Dendritic cell treated with granulocyte-macrophage colony-stimulating factor and Interleukin-4, amounts not matched to agents 40 ng/mL and 50 ng/mL, for 4 days (primary cell): ENCODE results near the gene GFOD2.

Experiments used
- H3K27ac Mint-ChIP-seq: one replicate; pipeline ENCODE4 v1.8.0; 2022; ENCODE audit warnings: mild to moderate bottlenecking, mixed read lengths
- H3K27me3 Mint-ChIP-seq: one replicate; pipeline ENCODE4 v1.8.0; 2022; ENCODE audit warnings: mild to moderate bottlenecking, mixed read lengths
- H3K36me3 Mint-ChIP-seq: one replicate; pipeline ENCODE4 v1.8.0; 2022; ENCODE audit warnings: low read depth, mixed read lengths
- H3K4me1 Mint-ChIP-seq: one replicate; pipeline ENCODE4 v1.8.0; 2022; ENCODE audit warnings: low read depth, mixed read lengths
- H3K4me3 Mint-ChIP-seq: one replicate; pipeline ENCODE4 v1.8.0; 2022; ENCODE audit warnings: mild to moderate bottlenecking, moderate library complexity, mixed read lengths
- H3K9me3 Mint-ChIP-seq: one replicate; pipeline ENCODE4 v1.8.0; 2022; ENCODE audit warnings: mixed read lengths
- intact Hi-C: fragments of 100-400 bp; cut with micrococcal nuclease; formaldehyde crosslinking; loops from one replicate; pipeline ENCODE4 v1.15.0; 2022

GFOD2 gene

GRCh38 chr16:67677712-67678111 lies 41.4 kb downstream of the GFOD2 start:
- intact Hi-C loops, result loop anchor here (5.0 kb wide), 1 partner anchor 40 kb away; the partner anchor contains the start of gene GFOD2
- Mint-ChIP-seq H3K27me3 (no peaks in the 10 kb centered on the region), H3K4me1 (peaks cover 32% of the 10 kb centered on the region), H3K9me3 (no peaks in the 10 kb centered on the region), H3K36me3 (peaks cover 45% of the 10 kb centered on the region), H3K27ac (no peak overlapping the region), H3K4me3 (no peak overlapping the region)

DNA sequence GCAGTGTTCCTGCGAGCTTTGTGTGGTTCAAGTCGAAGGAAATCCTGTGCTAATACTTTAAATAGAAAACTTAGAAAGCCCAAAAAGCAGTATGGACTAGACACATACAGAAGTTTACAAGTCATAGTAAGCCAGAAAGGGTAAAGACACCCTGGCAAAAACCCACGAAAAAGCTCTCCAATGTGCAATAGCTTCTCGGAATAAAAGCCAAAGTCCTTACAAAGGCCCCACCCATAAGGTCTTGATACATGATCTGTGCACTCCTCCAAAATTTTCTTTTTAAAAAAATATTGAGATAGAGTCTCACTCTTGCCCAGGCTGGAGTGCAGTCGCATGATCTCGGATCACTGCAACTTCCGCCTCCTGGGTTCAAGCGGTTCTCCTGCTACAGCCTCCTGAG lies 42.2 kb downstream of the GFOD2 start:
- H3K27ac Mint-ChIP-seq, result no peak overlapping the region
- intact Hi-C loops, result loop anchor here (5.0 kb wide), 1 partner anchor 40 kb away; the partner anchor contains the start of gene GFOD2
- peaks cover 38% of the 10 kb centered on the region for H3K4me1 Mint-ChIP-seq

DNA sequence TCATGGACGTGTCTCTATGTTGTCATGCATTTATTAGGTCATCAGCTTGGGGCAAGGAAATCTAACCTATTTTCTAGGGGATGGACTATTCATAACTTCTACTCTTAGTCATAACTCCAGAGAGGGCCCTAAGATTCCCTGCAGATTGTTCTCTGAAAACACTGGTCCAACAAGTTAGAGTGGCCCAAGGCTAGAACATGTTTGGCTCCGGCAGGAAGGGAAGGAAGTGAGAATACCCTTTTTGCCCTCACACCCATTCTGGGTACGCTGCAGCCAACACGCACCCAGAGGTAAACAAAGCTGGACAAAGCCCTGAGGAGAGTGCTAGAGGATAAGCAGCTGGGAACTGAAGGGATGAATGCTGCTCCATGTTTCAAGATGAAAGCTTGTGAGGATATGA lies 42.6 kb downstream of the GFOD2 start:
- Mint-ChIP-seq H3K36me3 (peaks cover 36% of the 10 kb centered on the region), H3K27ac (no peak overlapping the region), H3K9me3 (no peaks in the 10 kb centered on the region), H3K4me3 (no peak overlapping the region), H3K4me1 (peaks cover 38% of the 10 kb centered on the region), H3K27me3 (no peaks in the 10 kb centered on the region)
- intact Hi-C loops, result loop anchor here (5.0 kb wide), 1 partner anchor 41 kb away; the partner anchor contains the start of gene GFOD2

More for the DNA sequence above, 42.2 kb downstream of the GFOD2 start:
- no peaks in the 10 kb centered on the region for H3K27me3 Mint-ChIP-seq
- no peaks in the 10 kb centered on the region for H3K9me3 Mint-ChIP-seq
- H3K4me3 Mint-ChIP-seq, result no peak overlapping the region
- H3K36me3 Mint-ChIP-seq, result peaks cover 37% of the 10 kb centered on the region

- Mint-ChIP-seq H3K27me3 (no peaks in the 10 kb centered on the region), H3K36me3 (peaks cover 31% of the 10 kb centered on the region), H3K27ac (no peak overlapping the region), H3K4me1 (peaks cover 38% of the 10 kb centered on the region), H3K9me3 (no peaks in the 10 kb centered on the region), H3K4me3 (no peak overlapping the region)
- intact Hi-C loops, result loop anchor here (5.0 kb wide), 1 partner anchor 41 kb away; the partner anchor contains the start of gene GFOD2
These were observed 43.1 kb downstream of the GFOD2 start for GRCh38 chr16:67675999-67676398.

- intact Hi-C loops, result loop anchor here (5.0 kb wide), 1 partner anchor 42 kb away; the partner anchor contains the start of gene GFOD2
- Mint-ChIP-seq H3K4me3 (no peak overlapping the region), H3K27ac (peak overlapping the region; percentile 88)
These were observed 43.6 kb downstream of the GFOD2 start for GRCh38 chr16:67675579-67675935.

GRCh38 chr16:67674851-67675578 lies 44.1 kb downstream of the GFOD2 start:
- intact Hi-C loops, result loop anchor here (5.0 kb wide), 2 partner anchors 42 to 367 kb away; partner anchors contain the start of gene GFOD2
- H3K27ac Mint-ChIP-seq, result peak overlapping the region; percentile 88
- H3K36me3 Mint-ChIP-seq, result peaks cover 21% of the 10 kb centered on the region

More at GRCh38 chr16:67675579-67675935, 43.6 kb downstream of the GFOD2 start:
- Mint-ChIP-seq H3K4me1 (peaks cover 38% of the 10 kb centered on the region), H3K27me3 (no peaks in the 10 kb centered on the region), H3K36me3 (peaks cover 27% of the 10 kb centered on the region), H3K9me3 (no peaks in the 10 kb centered on the region)

GRCh38 chr16:67673712-67674580 lies 45.2 kb downstream of the GFOD2 start:
- intact Hi-C loops, result loop anchor here (1.0 to 5.0 kb wide), 4 partner anchors 133 to 368 kb away; partner anchors contain the start of genes RANBP10 and TSNAXIP1
- Mint-ChIP-seq H3K27ac (peak overlapping the region; percentile 88), H3K4me1 (peaks cover 44% of the 10 kb centered on the region), H3K4me3 (peak overlapping the region; percentile 56), H3K27me3 (no peaks in the 10 kb centered on the region), H3K36me3 (peaks cover 18% of the 10 kb centered on the region), H3K9me3 (no peaks in the 10 kb centered on the region)

More at GRCh38 chr16:67674851-67675578, 44.1 kb downstream of the GFOD2 start:
- no peaks in the 10 kb centered on the region for H3K9me3 Mint-ChIP-seq
- H3K4me1 Mint-ChIP-seq, result peaks cover 38% of the 10 kb centered on the region
- no peak overlapping the region for H3K4me3 Mint-ChIP-seq
- no peaks in the 10 kb centered on the region for H3K27me3 Mint-ChIP-seq

DNA sequence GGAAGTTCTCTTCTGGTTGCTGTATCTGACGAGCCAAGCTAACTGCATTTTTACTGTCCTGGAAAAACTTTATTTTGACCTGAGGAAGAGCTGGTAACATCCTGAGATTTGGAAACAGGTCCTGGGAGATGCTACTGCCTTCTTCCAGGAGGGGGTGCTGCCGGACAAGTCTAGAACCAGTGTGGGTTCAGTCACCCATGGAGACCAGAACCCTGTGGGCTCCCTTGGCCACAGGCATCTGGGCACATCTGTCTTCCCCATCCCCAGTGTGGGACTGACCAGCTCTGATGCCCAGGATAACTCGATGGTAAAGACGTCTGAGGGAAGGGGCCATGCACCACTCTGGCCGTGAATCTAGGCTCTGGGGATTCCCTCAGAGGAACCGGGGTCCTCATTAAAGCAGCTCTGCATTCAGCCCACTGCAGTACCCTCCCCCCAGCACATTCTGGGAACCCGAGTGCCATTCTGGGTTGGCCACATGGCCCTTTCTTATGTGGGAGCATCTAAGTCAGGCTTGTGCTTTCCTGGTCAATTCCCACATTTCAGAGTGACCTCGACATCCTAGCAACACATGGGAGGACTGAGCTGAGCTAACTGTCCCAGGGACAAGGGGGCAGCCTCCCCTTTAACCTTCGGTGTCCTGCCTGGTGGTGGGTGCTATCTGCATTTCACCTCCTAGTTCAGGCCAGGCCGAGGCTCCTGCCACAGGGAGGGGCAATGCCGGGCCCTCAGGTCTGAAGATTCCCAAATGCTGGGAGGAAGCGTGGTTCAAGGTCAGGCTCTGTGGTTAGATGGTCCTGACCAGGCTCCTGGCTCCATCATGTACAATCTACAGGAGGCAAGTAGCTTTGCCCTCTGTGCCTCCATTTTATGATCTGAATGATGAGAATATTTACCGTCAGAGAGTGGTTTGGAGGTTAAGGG lies 46.1 kb downstream of the GFOD2 start:
- H3K36me3 Mint-ChIP-seq, result peaks cover 18% of the 10 kb centered on the region
- H3K9me3 Mint-ChIP-seq, result no peaks in the 10 kb centered on the region
- H3K4me3 Mint-ChIP-seq, result no peak overlapping the region
- peak overlapping the region; percentile 88 for H3K27ac Mint-ChIP-seq
- H3K4me1 Mint-ChIP-seq, result peaks cover 54% of the 10 kb centered on the region
- intact Hi-C loops, result loop anchor here (1.0 to 5.0 kb wide), 4 partner anchors 134 to 369 kb away; partner anchors contain the start of genes RANBP10 and TSNAXIP1
- H3K27me3 Mint-ChIP-seq, result no peaks in the 10 kb centered on the region

- peaks cover 14% of the 10 kb centered on the region for H3K36me3 Mint-ChIP-seq
- H3K27ac Mint-ChIP-seq, result peak overlapping the region; percentile 88
- intact Hi-C loops, result loop anchor here (2.0 to 5.0 kb wide), 3 partner anchors 134 to 370 kb away; partner anchors contain the start of genes RANBP10 and TSNAXIP1
- peaks cover 61% of the 10 kb centered on the region for H3K4me1 Mint-ChIP-seq
- H3K4me3 Mint-ChIP-seq, result no peak overlapping the region
- no peaks in the 10 kb centered on the region for H3K9me3 Mint-ChIP-seq
- H3K27me3 Mint-ChIP-seq, result no peaks in the 10 kb centered on the region
These were observed 46.8 kb downstream of the GFOD2 start for GRCh38 chr16:67672306-67672705.

DNA sequence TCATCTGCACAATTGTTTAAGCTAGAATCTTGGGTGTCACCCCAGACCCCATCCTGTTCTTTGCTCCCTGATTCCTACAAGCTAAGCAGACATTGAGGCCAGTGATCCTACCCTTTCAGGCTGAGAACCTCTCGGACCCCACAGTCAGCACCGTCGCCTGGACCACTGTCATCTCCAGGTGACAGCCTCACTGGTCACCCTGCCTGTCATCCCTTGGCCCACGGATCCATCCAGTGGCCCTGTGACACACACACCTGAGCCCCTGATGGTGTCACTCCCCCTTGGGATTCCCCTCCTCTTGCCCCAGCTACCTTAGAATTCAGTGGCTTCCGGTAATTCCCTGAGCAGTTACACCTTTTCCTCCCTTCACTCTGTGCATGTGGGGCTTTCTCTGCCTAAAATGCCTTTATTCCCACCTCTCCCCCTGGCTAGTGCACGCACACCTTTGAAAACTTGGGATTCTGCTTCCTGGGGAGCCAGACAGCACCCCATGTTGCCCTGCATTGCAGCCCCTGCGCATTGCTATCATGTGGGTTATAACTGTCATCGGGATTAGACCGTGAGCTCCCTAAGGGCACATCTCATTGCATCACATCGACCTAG lies 49.5 kb downstream of the GFOD2 start:
- intact Hi-C loops, result loop anchor here (5.0 kb wide), 1 partner anchor 373 kb away; no protein-coding TSS in a partner anchor
- Mint-ChIP-seq H3K4me1 (peaks cover 63% of the 10 kb centered on the region), H3K9me3 (no peaks in the 10 kb centered on the region), H3K27me3 (no peaks in the 10 kb centered on the region), H3K4me3 (no peak overlapping the region), H3K27ac (no peak overlapping the region), H3K36me3 (peaks cover 19% of the 10 kb centered on the region)

DNA sequence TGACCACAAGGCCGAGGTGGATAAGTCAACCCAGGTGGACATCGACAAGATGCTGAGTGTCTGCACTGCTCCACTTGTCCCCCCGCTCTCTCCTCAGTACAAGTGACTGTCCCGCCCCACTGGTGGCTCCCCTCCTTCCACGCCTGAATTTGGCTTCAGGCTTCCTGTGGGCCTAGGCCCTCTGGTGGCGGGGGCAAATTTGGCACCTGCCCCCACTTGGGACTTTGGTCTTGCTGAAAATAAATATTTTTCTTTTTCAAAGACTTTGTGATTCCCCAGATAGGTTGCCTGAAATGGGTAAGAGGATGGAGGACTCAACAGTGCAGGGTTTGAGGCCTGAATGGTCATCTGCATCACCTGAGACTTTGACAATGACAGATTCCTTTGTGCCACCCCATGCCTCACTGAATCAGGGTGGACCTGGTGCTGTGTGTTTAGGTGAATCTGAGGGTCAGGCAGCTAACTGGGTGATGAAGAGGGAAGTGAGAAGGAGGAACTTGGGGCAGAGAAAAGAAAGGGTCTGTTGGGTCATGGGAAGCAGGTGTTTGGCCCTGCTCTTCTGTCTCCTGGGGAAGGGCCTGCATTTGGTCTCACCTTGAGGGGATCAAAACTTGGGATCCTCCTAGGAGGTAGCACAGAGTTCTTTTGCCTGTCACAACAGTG lies 50.5 kb downstream of the GFOD2 start:
- no peaks in the 10 kb centered on the region for H3K9me3 Mint-ChIP-seq
- intact Hi-C loops, result loop anchor here (1.0 kb wide), 1 partner anchor 147 kb away; no protein-coding TSS in a partner anchor
- no peak overlapping the region for H3K4me3 Mint-ChIP-seq
- peak overlapping the region; percentile 96 for H3K27ac Mint-ChIP-seq
- H3K4me1 Mint-ChIP-seq, result peaks cover 63% of the 10 kb centered on the region
- H3K27me3 Mint-ChIP-seq, result no peaks in the 10 kb centered on the region
- peaks cover 28% of the 10 kb centered on the region for H3K36me3 Mint-ChIP-seq

DNA sequence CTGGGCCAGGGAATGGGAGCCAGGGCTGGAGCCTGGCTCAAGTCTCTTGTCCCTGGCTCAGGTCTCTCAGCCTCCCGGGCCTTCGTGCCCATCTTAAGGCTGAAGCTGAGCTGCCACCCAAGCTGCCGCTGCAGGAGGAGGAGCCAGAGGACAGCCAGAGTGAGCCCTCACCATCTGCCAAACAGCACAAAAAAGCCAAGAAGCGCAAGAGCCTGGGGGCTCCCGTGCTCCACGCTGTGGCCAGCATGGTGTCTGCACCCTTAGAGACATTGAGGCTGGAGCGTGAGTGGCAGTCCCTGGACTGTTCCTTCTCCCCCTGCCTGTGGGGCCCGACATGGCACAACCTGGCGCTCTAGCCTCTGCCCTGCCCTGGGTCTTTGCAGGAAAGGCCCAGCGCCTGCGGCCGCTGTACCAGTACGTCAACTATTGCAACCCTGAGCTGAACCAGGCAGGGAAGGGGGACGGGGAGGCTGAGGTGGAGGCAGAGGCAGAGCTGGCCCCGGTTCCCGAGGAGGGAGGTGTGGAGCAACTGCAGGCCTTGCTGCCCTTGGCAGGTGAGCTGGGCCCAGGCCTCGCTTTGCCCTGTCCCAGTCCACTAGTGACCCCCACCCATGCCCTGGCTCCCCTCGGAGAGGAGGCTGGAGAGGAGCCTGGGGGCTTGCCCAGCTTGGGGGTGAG lies 51.2 kb downstream of the GFOD2 start:
- Mint-ChIP-seq H3K4me3 (peak overlapping the region; percentile 90), H3K27ac (peak overlapping the region; percentile 96), H3K36me3 (peaks cover 35% of the 10 kb centered on the region), H3K9me3 (no peaks in the 10 kb centered on the region), H3K4me1 (peaks cover 57% of the 10 kb centered on the region), H3K27me3 (no peaks in the 10 kb centered on the region)
- intact Hi-C loops, result loop anchor here (1.0 kb wide), 1 partner anchor 147 kb away; no protein-coding TSS in a partner anchor
